ENCODE results near the gene CDK11B. TPM values are rescaled to one million over a fixed set of nuclear protein-coding genes. Genes with fewer than 3 reads are reported as not detected.
"Not testable (repeated sequence)": the region's sequence is repeated elsewhere in the genome, so short reads cannot be mapped to it uniquely, and the experiment has no call there.

CDK11B gene
- total and polyA plus RNA-seq, 2 donors (not counting 1 experiment from before 2014, with no cell fraction given): 14.1 to 36.3 TPM

- ATAC-seq (ENCODE audit: low read depth); H3K27ac Mint-ChIP-seq; H3K4me3 Mint-ChIP-seq; H3K27me3 ChIP-seq (replicated peaks in 1 of 4; ENCODE audit: control extremely low read depth in 1 of 4, control insufficient read depth in 3 of 4, insufficient read depth in 4 of 4, low read length in 3 of 4); H3K36me3 ChIP-seq (replicated peaks in 1 of 2; ENCODE audit: control extremely low read depth in 1 of 2, control insufficient read depth in 1 of 2, extremely low read depth in 1 of 2, insufficient read depth in 2 of 2, low read length in 1 of 2); H3K4me1 Mint-ChIP-seq; intact Hi-C loops (cut with micrococcal nuclease); CTCF ChIA-PET; H3K4me3 ChIP-seq (ENCODE audit: control extremely low read depth in 1 of 5, extremely low read depth in 1 of 5, insufficient read depth in 1 of 5, low read depth in 2 of 5, low read length in 4 of 5); POLR2A ChIA-PET; H3K9me3 Mint-ChIP-seq (ENCODE audit: insufficient read depth); H3K9ac ChIP-seq (ENCODE audit: low read length); H3K9me3 ChIP-seq (ENCODE audit: control extremely low read depth in 1 of 3, control insufficient read depth in 2 of 3, insufficient read depth in 1 of 3, low read length in 2 of 3); H3K27ac ChIP-seq (ENCODE audit: low read length in 2 of 2); DNase-seq; H4K20me1 ChIP-seq (ENCODE audit: control insufficient read depth, insufficient read depth, low read length, poor library complexity, severe bottlenecking); H3K4me2 ChIP-seq (replicated peaks; ENCODE audit: low read depth, low read length, poor library complexity, severe bottlenecking); H3K4me1 ChIP-seq (ENCODE audit: control insufficient read depth in 2 of 2, insufficient read depth in 2 of 2, low read length in 2 of 2); H2AFZ ChIP-seq (ENCODE audit: insufficient read depth, low read depth, low read length, poor library complexity, severe bottlenecking); H3K27me3 Mint-ChIP-seq; H3K79me2 ChIP-seq (ENCODE audit: control insufficient read depth, insufficient read depth, low read length): not testable (repeated sequence)
- WGBS (ENCODE audit: insufficient coverage): 97% methylated on average over 11 of the region's 16 CpGs
These were observed 19.4 kb downstream of the CDK11B start for GRCh38 chr1:1639368-1639767.

- H3K79me2 ChIP-seq (ENCODE audit: control insufficient read depth, insufficient read depth, low read length); intact Hi-C loops (cut with micrococcal nuclease); H2AFZ ChIP-seq (ENCODE audit: insufficient read depth, low read depth, low read length, poor library complexity, severe bottlenecking); H3K27ac ChIP-seq (ENCODE audit: low read length in 2 of 2); H3K4me3 ChIP-seq (ENCODE audit: control extremely low read depth in 1 of 5, extremely low read depth in 1 of 5, insufficient read depth in 1 of 5, low read depth in 2 of 5, low read length in 4 of 5); ATAC-seq (ENCODE audit: low read depth); H3K36me3 ChIP-seq (replicated peaks in 1 of 2; ENCODE audit: control extremely low read depth in 1 of 2, control insufficient read depth in 1 of 2, extremely low read depth in 1 of 2, insufficient read depth in 2 of 2, low read length in 1 of 2); H3K9me3 ChIP-seq (ENCODE audit: control extremely low read depth in 1 of 3, control insufficient read depth in 2 of 3, insufficient read depth in 1 of 3, low read length in 2 of 3); H3K4me1 Mint-ChIP-seq; H3K4me3 Mint-ChIP-seq; DNase-seq; CTCF ChIA-PET; H3K27ac Mint-ChIP-seq; POLR2A ChIA-PET; H3K27me3 Mint-ChIP-seq; H3K9ac ChIP-seq (ENCODE audit: low read length); H3K27me3 ChIP-seq (replicated peaks in 1 of 4; ENCODE audit: control extremely low read depth in 1 of 4, control insufficient read depth in 3 of 4, insufficient read depth in 4 of 4, low read length in 3 of 4); H3K4me2 ChIP-seq (replicated peaks; ENCODE audit: low read depth, low read length, poor library complexity, severe bottlenecking); H3K9me3 Mint-ChIP-seq (ENCODE audit: insufficient read depth); H4K20me1 ChIP-seq (ENCODE audit: control insufficient read depth, insufficient read depth, low read length, poor library complexity, severe bottlenecking); H3K4me1 ChIP-seq (ENCODE audit: control insufficient read depth in 2 of 2, insufficient read depth in 2 of 2, low read length in 2 of 2): not testable (repeated sequence)
- WGBS (ENCODE audit: insufficient coverage): no CpG with 5 or more reads among the region's 13 CpGs
These were observed 20.3 kb downstream of the CDK11B start for GRCh38 chr1:1638528-1638927.

DNA sequence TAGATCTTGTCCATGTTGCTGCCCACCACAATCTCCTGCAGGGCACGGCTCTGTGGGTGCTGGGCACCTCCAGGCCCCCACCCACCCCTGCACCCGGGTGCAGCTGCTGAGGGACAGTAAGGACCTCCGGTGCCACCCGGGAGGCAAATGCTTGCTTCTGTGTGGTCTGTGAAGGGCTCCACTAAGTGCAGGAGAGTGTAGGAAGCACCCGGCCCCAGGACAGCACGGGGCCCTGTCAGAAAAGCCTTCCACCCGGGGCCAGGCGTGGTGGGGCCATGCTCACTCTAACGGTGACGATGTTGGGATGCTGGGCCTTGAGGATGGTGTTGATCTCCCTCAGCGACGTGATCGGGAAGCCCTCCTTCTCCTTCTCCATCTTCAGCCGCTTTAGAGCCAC lies 21.3 kb downstream of the CDK11B start:
- H3K9me3 Mint-ChIP-seq (ENCODE audit: insufficient read depth); H3K36me3 ChIP-seq (replicated peaks in 1 of 2; ENCODE audit: control extremely low read depth in 1 of 2, control insufficient read depth in 1 of 2, extremely low read depth in 1 of 2, insufficient read depth in 2 of 2, low read length in 1 of 2); H4K20me1 ChIP-seq (ENCODE audit: control insufficient read depth, insufficient read depth, low read length, poor library complexity, severe bottlenecking); ATAC-seq (ENCODE audit: low read depth); H3K27me3 ChIP-seq (replicated peaks in 1 of 4; ENCODE audit: control extremely low read depth in 1 of 4, control insufficient read depth in 3 of 4, insufficient read depth in 4 of 4, low read length in 3 of 4); intact Hi-C loops (cut with micrococcal nuclease); POLR2A ChIA-PET; H3K79me2 ChIP-seq (ENCODE audit: control insufficient read depth, insufficient read depth, low read length); H3K4me3 Mint-ChIP-seq; DNase-seq; H3K9ac ChIP-seq (ENCODE audit: low read length); H3K4me1 Mint-ChIP-seq; H3K27ac Mint-ChIP-seq; H3K4me1 ChIP-seq (ENCODE audit: control insufficient read depth in 2 of 2, insufficient read depth in 2 of 2, low read length in 2 of 2); CTCF ChIA-PET; H2AFZ ChIP-seq (ENCODE audit: insufficient read depth, low read depth, low read length, poor library complexity, severe bottlenecking); H3K4me2 ChIP-seq (replicated peaks; ENCODE audit: low read depth, low read length, poor library complexity, severe bottlenecking); H3K27me3 Mint-ChIP-seq; H3K4me3 ChIP-seq (ENCODE audit: control extremely low read depth in 1 of 5, extremely low read depth in 1 of 5, insufficient read depth in 1 of 5, low read depth in 2 of 5, low read length in 4 of 5); H3K9me3 ChIP-seq (ENCODE audit: control extremely low read depth in 1 of 3, control insufficient read depth in 2 of 3, insufficient read depth in 1 of 3, low read length in 2 of 3); H3K27ac ChIP-seq (ENCODE audit: low read length in 2 of 2): not testable (repeated sequence)
- 100% methylated on average over 4 of the region's 14 CpGs for WGBS (ENCODE audit: insufficient coverage)

- intact Hi-C loops (cut with micrococcal nuclease): not testable (repeated sequence)
These were observed 22.0 kb downstream of the CDK11B start for GRCh38 chr1:1636621-1637478.

More at GRCh38 chr1:1636621-1637478, 22.0 kb downstream of the CDK11B start:
- H3K27ac Mint-ChIP-seq; CTCF ChIA-PET; DNase-seq; H3K4me3 ChIP-seq (ENCODE audit: control extremely low read depth in 1 of 5, extremely low read depth in 1 of 5, insufficient read depth in 1 of 5, low read depth in 2 of 5, low read length in 4 of 5); H3K27me3 ChIP-seq (replicated peaks in 1 of 4; ENCODE audit: control extremely low read depth in 1 of 4, control insufficient read depth in 3 of 4, insufficient read depth in 4 of 4, low read length in 3 of 4); H3K4me1 ChIP-seq (ENCODE audit: control insufficient read depth in 2 of 2, insufficient read depth in 2 of 2, low read length in 2 of 2); H2AFZ ChIP-seq (ENCODE audit: insufficient read depth, low read depth, low read length, poor library complexity, severe bottlenecking); POLR2A ChIA-PET; ATAC-seq (ENCODE audit: low read depth); H4K20me1 ChIP-seq (ENCODE audit: control insufficient read depth, insufficient read depth, low read length, poor library complexity, severe bottlenecking); H3K79me2 ChIP-seq (ENCODE audit: control insufficient read depth, insufficient read depth, low read length); H3K4me2 ChIP-seq (replicated peaks; ENCODE audit: low read depth, low read length, poor library complexity, severe bottlenecking); H3K36me3 ChIP-seq (replicated peaks in 1 of 2; ENCODE audit: control extremely low read depth in 1 of 2, control insufficient read depth in 1 of 2, extremely low read depth in 1 of 2, insufficient read depth in 2 of 2, low read length in 1 of 2); H3K9me3 Mint-ChIP-seq (ENCODE audit: insufficient read depth); H3K9ac ChIP-seq (ENCODE audit: low read length); H3K4me3 Mint-ChIP-seq; H3K4me1 Mint-ChIP-seq; H3K9me3 ChIP-seq (ENCODE audit: control extremely low read depth in 1 of 3, control insufficient read depth in 2 of 3, insufficient read depth in 1 of 3, low read length in 2 of 3); H3K27me3 Mint-ChIP-seq; H3K27ac ChIP-seq (ENCODE audit: low read length in 2 of 2): not testable (repeated sequence)
- 95% methylated on average over 35 of the region's 37 CpGs for WGBS (ENCODE audit: insufficient coverage)

Data from B cell (primary cell).